Mesendoderm (in vitro differentiated cells): Measurements from ENCODE around the gene CDK3. TPM values are rescaled to one million over a fixed set of nuclear protein-coding genes. Genes with fewer than 3 reads are reported as not detected.
A peak's percentile ranks its signal among the peaks of the same experiment; 100 is the strongest.

Experiments used
- DNase-seq: peaks from one replicate; pipeline ENCODE4 v3.0.0; 2013
- H2AK5ac ChIP-seq: 2 replicates; pipeline ENCODE4 v1.6.1; 2013; ENCODE audit warnings: low read length, inconsistent platforms
- H2BK120ac ChIP-seq: 2 replicates; pipeline ENCODE4 v1.6.1; 2013; ENCODE audit warnings: low read depth, mild to moderate bottlenecking, low read length, moderate library complexity, mixed read lengths
- H2BK15ac ChIP-seq: replicated peaks from 2 replicates; pipeline ENCODE4 v1.6.1; 2013; ENCODE audit warnings: low read depth, mild to moderate bottlenecking, moderate library complexity
- H2BK5ac ChIP-seq: 2 replicates; pipeline ENCODE4 v1.6.1; 2013; ENCODE audit warnings: low read length, inconsistent platforms
- H3K18ac ChIP-seq: 2 replicates; pipeline ENCODE4 v1.6.1; 2013; ENCODE audit warnings: mild to moderate bottlenecking, low read length, mixed read lengths
- H3K23ac ChIP-seq: one replicate; pipeline ENCODE4 v1.6.1; 2013; ENCODE audit warnings: low read length
- H3K27ac ChIP-seq: 2 replicates; pipeline ENCODE4 v1.5.1; 2013; ENCODE audit warnings: low read depth, mild to moderate bottlenecking, inconsistent platforms, low read length, moderate library complexity
- H3K27me3 ChIP-seq: 2 replicates; pipeline ENCODE4 v1.6.1; 2013; ENCODE audit warnings: low read length, control low read depth, mild to moderate bottlenecking, inconsistent platforms; ENCODE audit not compliant: insufficient read depth, poor library complexity
- H3K36me3 ChIP-seq: 2 replicates; pipeline ENCODE4 v1.6.1; 2013; ENCODE audit warnings: low read length, inconsistent platforms; ENCODE audit not compliant: control insufficient read depth, insufficient read depth
- H3K4ac ChIP-seq: one replicate; pipeline ENCODE4 v1.6.1; 2013; ENCODE audit warnings: low read depth, mild to moderate bottlenecking, low read length, moderate library complexity
- H3K4me1 ChIP-seq: 2 replicates; pipeline ENCODE4 v1.6.1; 2013; ENCODE audit warnings: low read depth, low read length, inconsistent platforms; ENCODE audit not compliant: control insufficient read depth
- H3K4me2 ChIP-seq: 2 replicates; pipeline ENCODE4 v1.6.1; 2013; ENCODE audit warnings: low read length
- H3K4me3 ChIP-seq: 2 replicates; pipeline ENCODE4 v1.5.1; 2013; ENCODE audit warnings: mild to moderate bottlenecking, low read length
- H3K56ac ChIP-seq: one replicate; pipeline ENCODE4 v1.6.1; 2013; ENCODE audit warnings: low read length
- H3K79me1 ChIP-seq: 2 replicates; pipeline ENCODE4 v1.6.1; 2013; ENCODE audit warnings: low read length, inconsistent platforms
- H3K79me2 ChIP-seq: 2 replicates; pipeline ENCODE4 v1.6.1; 2013; ENCODE audit warnings: mild to moderate bottlenecking, low read length; ENCODE audit not compliant: control insufficient read depth, insufficient read depth
- H3K9ac ChIP-seq: 2 replicates; pipeline ENCODE4 v1.6.1; 2013; ENCODE audit warnings: low read length, inconsistent platforms
- H4K5ac ChIP-seq: one replicate; pipeline ENCODE4 v1.6.1; 2013; ENCODE audit warnings: low read length
- H4K8ac ChIP-seq: one replicate; pipeline ENCODE4 v1.6.1; 2013; ENCODE audit warnings: low read depth, mild to moderate bottlenecking, control low read depth, low read length, moderate library complexity
- WGBS: extraction: QIAGEN DNeasy Blood & Tissue Kit; methylation state at CpG from one replicate; pipeline ENCODE4 v1.1.7; 2013; ENCODE audit warnings: low lambda C conversion rate, missing lambda C conversion rate; ENCODE audit not compliant: insufficient coverage; ENCODE audit errors: extremely low coverage; 5-methylcytosine and 5-hydroxymethylcytosine counted together
- polyA plus RNA-seq, 2 experiments: library from polyadenylated mRNA; stranded (reverse); fragments of 200-250 nt; gene quantifications; one replicate each; pipeline ENCODE4 v1.2.3, GENCODE V29; 2013

CDK3 gene
- polyA plus RNA-seq (2013, experiment 1 of 2): 6.2 TPM
- polyA plus RNA-seq (2013, experiment 2 of 2): 6.2 TPM

- DNase-seq: no peak
- H3K4me1 ChIP-seq: no peaks in the 10 kb centered on the region
- no CpG with 5 or more reads among the region's 21 CpGs for WGBS
Observed at GRCh38 chr17:76000755-76001521, at the start of gene CDK3. Gene CDK3 (plus strand): TSS chr17:76000855. CDS start chr17:76001426, 571 bp downstream.

DNA sequence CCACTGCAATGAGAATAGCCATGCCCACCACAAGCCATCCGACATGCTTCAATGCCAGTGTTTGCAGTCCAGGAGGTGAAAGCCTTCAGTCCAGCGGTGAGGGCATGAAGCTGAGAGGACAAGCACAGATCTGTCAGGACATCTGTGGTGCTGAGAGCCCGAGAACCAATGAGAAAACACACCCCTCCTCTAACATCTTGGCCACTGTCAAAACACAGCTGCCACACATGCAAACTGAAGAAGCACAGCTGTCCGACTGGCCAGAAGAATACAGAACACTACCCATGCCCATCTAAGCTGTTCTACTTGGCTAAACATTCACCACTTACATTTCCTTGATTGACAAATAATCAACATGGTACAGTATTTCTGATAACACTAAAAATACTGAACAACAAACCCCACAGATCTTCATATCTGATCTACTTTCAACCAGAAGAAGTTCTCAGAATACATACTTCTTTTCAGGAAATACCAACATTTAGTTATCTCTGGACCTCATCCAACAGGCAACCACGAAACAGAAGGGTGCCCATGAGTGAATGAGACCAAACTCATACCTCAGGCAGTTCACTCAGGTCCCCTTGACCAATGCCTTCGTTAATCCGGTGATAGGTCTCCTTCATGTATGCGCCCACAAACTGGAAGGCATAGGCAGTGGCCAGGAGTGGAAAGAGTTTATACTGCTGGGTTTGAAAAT is 49.6 kb upstream of the CDK3 start:
- Histone ChIP-seq H3K4me1 (no peaks in the 10 kb centered on the region), H3K79me1 (no peaks in the 10 kb centered on the region), H3K27ac (no peak overlapping the region), H3K4me3 (no peak overlapping the region), H2BK5ac (no peak overlapping the region), H2BK120ac (no peak overlapping the region), H3K23ac (no peak overlapping the region), H4K8ac (no peak overlapping the region), H3K4me2 (no peak overlapping the region), H2BK15ac (no peak overlapping the region), H3K36me3 (peaks cover 19% of the 10 kb centered on the region), H3K18ac (no peak overlapping the region), H3K27me3 (no peaks in the 10 kb centered on the region), H3K9ac (no peak overlapping the region), H3K56ac (no peak overlapping the region), H3K79me2 (no peaks in the 10 kb centered on the region), H3K4ac (no peak overlapping the region), H2AK5ac (no peak overlapping the region), H4K5ac (no peak overlapping the region)
- WGBS: no CpG with 5 or more reads among the region's 8 CpGs
- DNase-seq: no peak

More at GRCh38 chr17:76000755-76001521, at the start of gene CDK3:
- H3K27me3 ChIP-seq: no peaks in the 10 kb centered on the region
- H4K5ac ChIP-seq: no peak within 1 kb of the TSS
- H2BK120ac ChIP-seq: no peak within 1 kb of the TSS
- H3K18ac ChIP-seq: peak within 1 kb of the TSS; percentile 62
- no peak within 1 kb of the TSS for H3K4me3 ChIP-seq
- no peak within 1 kb of the TSS for H4K8ac ChIP-seq
- H3K27ac ChIP-seq: no peak within 1 kb of the TSS
- no peak within 1 kb of the TSS for H2BK15ac ChIP-seq
- H2AK5ac ChIP-seq: peak within 1 kb of the TSS; percentile 83
- H2BK5ac ChIP-seq: peak within 1 kb of the TSS; percentile 34
- H3K9ac ChIP-seq: peak within 1 kb of the TSS; percentile 18
- H3K79me2 ChIP-seq: no peaks in the 10 kb centered on the region
- peak within 1 kb of the TSS; percentile 28 for H3K56ac ChIP-seq
- H3K4ac ChIP-seq: peak within 1 kb of the TSS; percentile 38
- no peak within 1 kb of the TSS for H3K4me2 ChIP-seq
- H3K36me3 ChIP-seq: peaks cover 4% of the 10 kb centered on the region
- H3K23ac ChIP-seq: no peak within 1 kb of the TSS
- no peaks in the 10 kb centered on the region for H3K79me1 ChIP-seq

- Histone ChIP-seq H3K79me2 (peaks cover 1% of the 10 kb centered on the region), H3K27ac (peak overlapping the region; percentile 28), H2BK120ac (no peak overlapping the region), H2BK15ac (no peak overlapping the region), H2BK5ac (no peak overlapping the region), H3K4ac (no peak overlapping the region), H3K4me3 (no peak overlapping the region), H3K79me1 (peaks cover 2% of the 10 kb centered on the region), H3K9ac (no peak overlapping the region), H3K23ac (no peak overlapping the region), H3K4me2 (no peak overlapping the region), H4K8ac (no peak overlapping the region), H3K4me1 (peaks cover 5% of the 10 kb centered on the region), H4K5ac (no peak overlapping the region), H2AK5ac (no peak overlapping the region), H3K36me3 (no peaks in the 10 kb centered on the region), H3K27me3 (no peaks in the 10 kb centered on the region), H3K56ac (peak overlapping the region; percentile 52), H3K18ac (no peak overlapping the region)
- WGBS: no CpG with 5 or more reads among the region's 8 CpGs
- peak; percentile 76 for DNase-seq
Observed at GRCh38 chr17:75959051-75959838, 41.4 kb upstream of the CDK3 start.

- WGBS: no CpG with 5 or more reads among the region's 11 CpGs
- no peak overlapping the region for H3K4me2 ChIP-seq
- DNase-seq: no peak
Observed at GRCh38 chr17:75959839-75960511, 40.7 kb upstream of the CDK3 start.

DNA sequence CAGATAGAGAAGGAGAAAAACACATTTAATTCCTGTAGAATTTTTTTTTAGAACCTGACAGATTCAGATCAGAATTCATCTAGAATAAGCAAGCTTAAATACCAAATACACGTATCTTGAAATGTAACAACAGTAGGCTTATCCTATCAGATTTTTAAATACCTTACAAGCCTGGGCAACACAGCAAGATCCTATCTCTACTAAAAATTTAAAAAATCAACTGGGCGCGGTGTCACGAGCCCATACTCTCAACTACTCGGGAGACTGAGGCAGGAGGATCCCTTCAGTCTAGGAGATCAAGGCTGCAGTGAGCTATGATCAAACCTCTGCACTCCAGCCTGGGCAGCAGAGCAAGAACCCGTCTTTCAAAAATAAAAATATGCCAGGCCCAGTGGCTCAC is 35.2 kb upstream of the CDK3 start:
- H2BK15ac ChIP-seq: no peak overlapping the region
- no peaks in the 10 kb centered on the region for H3K27me3 ChIP-seq
- H2BK120ac ChIP-seq: no peak overlapping the region
- no peak overlapping the region for H2AK5ac ChIP-seq
- no CpG with 5 or more reads among the region's 6 CpGs for WGBS
- no peak overlapping the region for H3K4ac ChIP-seq
- H3K27ac ChIP-seq: no peak overlapping the region
- no peak for DNase-seq
- no peak overlapping the region for H3K9ac ChIP-seq
- no peak overlapping the region for H4K5ac ChIP-seq
- H3K23ac ChIP-seq: no peak overlapping the region
- no peak overlapping the region for H2BK5ac ChIP-seq
- H3K4me3 ChIP-seq: no peak overlapping the region
- H3K79me1 ChIP-seq: peaks cover 3% of the 10 kb centered on the region
- H3K4me1 ChIP-seq: no peaks in the 10 kb centered on the region
- no peak overlapping the region for H4K8ac ChIP-seq
- no peaks in the 10 kb centered on the region for H3K36me3 ChIP-seq
- no peak overlapping the region for H3K4me2 ChIP-seq
- no peak overlapping the region for H3K18ac ChIP-seq
- H3K79me2 ChIP-seq: peaks cover 4% of the 10 kb centered on the region
- H3K56ac ChIP-seq: no peak overlapping the region

More at GRCh38 chr17:75959839-75960511, 40.7 kb upstream of the CDK3 start:
- H2BK15ac ChIP-seq: no peak overlapping the region
- no peak overlapping the region for H4K8ac ChIP-seq
- peak overlapping the region; percentile 77 for H3K27ac ChIP-seq
- no peak overlapping the region for H2BK5ac ChIP-seq
- no peak overlapping the region for H4K5ac ChIP-seq
- H3K18ac ChIP-seq: no peak overlapping the region
- H3K36me3 ChIP-seq: no peaks in the 10 kb centered on the region
- peak overlapping the region; percentile 22 for H3K4ac ChIP-seq
- no peak overlapping the region for H3K9ac ChIP-seq
- H3K27me3 ChIP-seq: no peaks in the 10 kb centered on the region
- H2BK120ac ChIP-seq: peak overlapping the region; percentile 4
- H3K56ac ChIP-seq: no peak overlapping the region
- peaks cover 5% of the 10 kb centered on the region for H3K4me1 ChIP-seq
- H2AK5ac ChIP-seq: no peak overlapping the region
- H3K79me1 ChIP-seq: peaks cover 2% of the 10 kb centered on the region
- H3K4me3 ChIP-seq: no peak overlapping the region
- peaks cover 1% of the 10 kb centered on the region for H3K79me2 ChIP-seq
- H3K23ac ChIP-seq: no peak overlapping the region
